ENCODE data around the gene NUDT15.
"Not testable (repeated sequence)": the region's sequence is repeated elsewhere in the genome, so short reads cannot be mapped to it uniquely, and the experiment has no call there.

NUDT15 gene

DNA sequence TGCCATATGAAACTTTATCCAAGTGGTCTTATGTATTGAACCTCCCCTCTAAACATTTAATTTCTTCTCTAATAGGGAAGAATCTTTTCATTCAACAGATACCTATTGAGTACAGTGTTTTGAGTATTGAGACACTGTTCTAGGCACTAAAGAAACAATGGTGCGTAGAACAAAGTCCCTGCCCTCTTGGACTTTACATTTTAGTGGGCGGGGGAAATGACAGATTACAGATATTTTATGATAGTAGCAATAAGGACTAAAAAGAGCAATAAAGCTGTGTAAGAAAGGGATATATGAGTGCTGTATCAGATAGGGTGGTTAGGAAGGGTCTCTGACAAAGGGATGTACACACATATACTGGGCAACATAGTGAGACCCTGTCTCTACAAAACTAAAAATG, 5.4 kb downstream of the NUDT15 start:
- DNase-seq (ENCODE audit: low read depth, low spot score): no peak

DNA sequence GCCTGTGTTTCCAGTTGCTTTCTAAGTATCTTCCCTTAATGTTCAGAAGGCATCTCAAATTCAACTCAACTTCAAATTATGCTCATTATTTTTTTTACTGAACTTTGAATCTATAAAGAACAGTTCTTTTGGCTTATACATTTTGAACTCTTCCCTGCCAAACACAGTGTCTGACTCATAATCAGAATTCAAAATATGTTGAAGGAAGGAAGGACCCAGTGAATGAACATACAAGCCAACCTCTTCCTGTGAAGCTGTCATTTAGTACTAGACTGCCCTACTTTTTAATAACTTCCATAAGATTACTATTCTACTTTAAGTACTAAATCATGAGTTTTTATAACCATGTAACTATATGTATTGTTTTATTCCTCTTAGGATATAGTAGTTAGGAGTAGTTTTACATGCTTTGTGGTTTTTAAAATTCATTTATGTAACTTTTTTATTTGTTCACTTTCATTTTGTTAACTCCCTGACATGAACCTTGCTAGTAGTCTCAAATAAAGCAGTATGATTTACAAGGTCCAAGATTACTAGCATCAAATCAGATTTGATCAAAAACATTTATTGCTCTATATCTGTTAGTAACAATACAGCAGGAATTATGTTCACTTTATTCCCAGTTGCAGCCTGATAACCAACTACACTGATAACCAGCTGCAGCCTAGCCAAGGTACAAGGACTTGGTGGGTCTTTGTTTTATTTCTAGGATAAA, 6.4 kb downstream of the NUDT15 start:
- DNase-seq (ENCODE audit: low read depth, low spot score): peak; percentile 55

DNA sequence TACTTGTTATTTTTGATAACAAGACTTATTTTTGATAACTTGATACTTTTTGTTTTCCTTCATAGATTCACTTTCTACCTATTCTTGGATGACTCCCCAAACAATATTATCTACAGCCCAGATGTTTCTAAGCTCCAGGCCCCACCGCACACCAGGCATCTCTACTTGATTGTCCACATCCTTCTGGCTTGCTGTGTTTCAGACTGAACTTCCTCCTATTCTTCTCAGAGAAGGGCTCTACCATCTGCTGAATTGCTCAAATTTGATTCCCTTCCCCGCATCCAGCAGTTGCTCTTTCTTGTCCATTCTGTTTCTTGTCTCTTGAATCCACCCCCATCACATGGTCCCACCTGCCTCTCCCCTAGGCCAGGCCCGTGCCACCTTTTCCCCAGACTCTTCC, 13.0 kb downstream of the NUDT15 start:
- DNase-seq (ENCODE audit: low read depth, low spot score): no peak

DNA sequence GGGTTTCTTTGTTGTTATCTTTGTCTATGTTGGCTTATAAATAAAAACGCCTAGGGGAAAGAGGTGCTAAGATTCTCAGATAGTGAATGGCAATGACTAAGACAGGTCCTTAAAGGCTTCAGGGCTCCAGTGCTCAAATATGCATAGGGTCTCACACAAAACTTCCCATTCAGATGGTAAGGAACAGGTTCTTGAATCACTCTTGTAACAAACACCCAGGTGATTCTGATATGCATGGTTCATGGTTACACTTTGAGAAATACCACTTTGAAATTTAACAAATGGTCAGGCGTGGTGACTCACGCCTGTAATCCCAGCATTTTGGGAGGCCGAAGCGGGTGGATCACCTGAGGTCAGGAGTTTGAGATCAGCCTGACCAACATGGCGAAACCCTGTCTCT, 17.1 kb downstream of the NUDT15 start:
- DNase-seq (ENCODE audit: low read depth, low spot score): no peak

DNA sequence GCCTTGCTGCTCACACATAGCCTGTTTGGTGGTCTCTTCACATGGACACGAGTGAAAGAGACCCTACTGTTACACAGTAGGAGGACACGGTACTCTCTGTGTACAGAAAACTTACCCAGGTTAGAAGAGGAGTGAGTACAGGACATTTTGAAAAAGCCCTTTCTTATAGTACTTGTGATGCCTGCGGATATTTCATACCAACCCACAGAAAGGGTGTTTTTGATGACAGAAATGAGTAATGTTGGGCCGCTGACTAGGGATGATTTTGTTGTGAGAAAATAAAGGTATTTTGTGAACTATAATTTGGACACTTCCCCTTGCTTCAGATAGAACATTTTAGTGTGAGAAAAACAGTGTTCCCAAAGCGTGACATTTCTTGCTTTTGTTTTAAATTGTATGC, 18.2 kb downstream of the NUDT15 start:
- DNase-seq (ENCODE audit: low read depth, low spot score): no peak

DNA sequence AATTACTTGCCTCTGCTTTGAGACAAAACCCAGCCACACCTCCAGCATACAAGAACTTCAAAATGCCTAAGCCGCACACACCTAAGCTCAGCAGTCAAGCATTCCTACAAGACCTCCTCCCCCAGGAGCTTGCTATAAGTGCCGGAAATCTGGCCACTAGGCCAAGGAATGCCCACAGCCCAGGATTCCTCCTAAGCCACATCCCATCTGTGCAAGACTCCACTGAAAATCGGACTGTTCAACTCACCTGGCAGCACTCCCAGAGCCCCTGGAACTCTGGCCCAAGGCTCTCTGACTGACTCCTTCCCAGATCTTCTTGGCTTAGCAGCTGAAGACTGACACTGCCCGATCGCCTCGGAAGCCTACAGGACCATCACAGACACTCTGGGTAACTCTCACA, 21.0 kb downstream of the NUDT15 start:
- peak; percentile 75 for DNase-seq (ENCODE audit: low read depth, low spot score)

DNA sequence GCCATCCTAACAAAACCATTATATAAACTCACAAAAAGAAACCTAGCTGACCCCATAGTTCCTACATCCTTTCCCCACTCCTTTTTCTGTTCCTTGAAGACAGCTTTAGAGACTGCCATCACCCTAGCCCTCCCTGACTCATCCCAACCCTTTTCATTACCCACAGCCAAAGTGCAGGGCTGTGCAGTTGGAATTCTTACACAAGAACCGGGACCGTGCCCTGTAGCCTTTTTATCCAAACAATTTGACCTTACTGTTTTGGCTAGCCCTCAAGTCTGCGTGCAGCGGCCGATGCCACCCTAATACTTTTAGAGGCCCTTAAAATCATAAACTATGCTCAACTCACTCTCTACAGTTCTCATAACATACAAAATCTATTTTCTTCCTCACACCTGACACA, 22.4 kb downstream of the NUDT15 start:
- DNase-seq (ENCODE audit: low read depth, low spot score): not testable (repeated sequence)

DNA sequence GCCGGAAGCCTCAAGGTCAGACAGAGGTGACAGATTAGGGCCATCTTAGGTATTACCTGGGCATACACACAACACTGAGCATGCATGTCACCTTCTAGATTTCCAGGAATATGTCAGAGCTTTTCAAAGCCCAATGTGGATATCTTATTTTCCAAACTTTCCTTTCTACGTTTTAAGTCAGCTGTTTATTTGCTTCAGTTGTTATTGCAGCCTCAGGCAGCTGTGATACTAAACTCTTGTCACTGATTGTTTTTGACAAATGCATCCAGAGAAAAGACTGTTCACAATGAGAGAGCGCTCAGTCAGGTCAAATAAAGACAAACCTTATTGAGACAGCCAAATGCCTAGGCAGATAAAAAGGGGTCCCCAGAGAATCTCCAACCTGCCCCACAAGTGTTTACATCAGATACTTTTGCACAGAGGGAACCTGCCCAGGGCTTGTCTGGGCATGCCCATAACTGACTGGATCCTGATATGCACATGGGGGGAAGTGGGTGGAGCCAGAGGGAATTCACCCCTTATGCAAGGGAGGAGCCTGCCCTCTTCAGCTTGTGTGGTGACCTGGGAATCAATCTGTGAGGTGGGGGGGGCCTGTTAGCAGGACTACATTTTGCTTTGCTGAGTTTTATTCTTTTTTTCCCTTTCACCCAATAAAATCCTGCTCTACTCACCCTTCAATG, 28.9 kb downstream of the NUDT15 start:
- DNase-seq (ENCODE audit: low read depth, low spot score): no peak

DNA sequence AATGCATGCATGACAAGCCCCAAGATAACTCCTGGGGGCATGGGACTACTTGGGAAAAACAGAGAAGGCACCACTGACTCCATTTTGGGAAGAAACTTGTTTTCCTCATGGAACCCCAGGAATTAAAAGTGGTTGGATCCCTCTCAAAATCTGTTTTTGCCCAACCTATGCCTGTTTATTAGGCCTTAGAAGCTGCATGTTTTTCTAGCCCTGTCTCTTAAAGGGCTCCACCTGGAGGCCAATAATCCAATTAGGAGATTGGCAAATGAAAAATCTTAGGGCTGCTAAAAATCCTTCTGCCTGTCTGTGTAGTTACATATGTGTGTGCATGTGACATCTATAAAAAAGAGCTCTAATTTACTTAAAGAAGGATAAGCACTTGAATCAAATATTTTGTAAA, 30.5 kb downstream of the NUDT15 start:
- DNase-seq (ENCODE audit: low read depth, low spot score): no peak

DNA sequence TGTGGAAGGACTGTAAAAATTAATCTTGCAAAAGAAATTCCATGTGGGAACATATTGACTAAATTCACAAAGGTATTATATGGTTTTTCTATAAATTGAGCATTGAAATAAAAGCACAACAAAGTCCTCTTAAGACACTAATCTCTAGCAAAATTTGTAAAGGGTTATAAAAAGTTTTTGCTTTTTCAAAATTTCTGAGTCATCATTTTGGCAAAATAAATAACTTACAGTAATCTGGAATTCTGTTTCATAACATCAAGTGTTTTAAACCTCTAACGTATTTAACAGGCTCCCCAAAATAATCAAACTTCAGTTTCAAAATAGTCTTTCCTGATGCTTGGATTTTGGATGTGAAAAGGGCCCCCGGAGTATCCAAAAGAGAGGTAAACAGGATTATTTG, 31.4 kb downstream of the NUDT15 start:
- DNase-seq (ENCODE audit: low read depth, low spot score): no peak

DNA sequence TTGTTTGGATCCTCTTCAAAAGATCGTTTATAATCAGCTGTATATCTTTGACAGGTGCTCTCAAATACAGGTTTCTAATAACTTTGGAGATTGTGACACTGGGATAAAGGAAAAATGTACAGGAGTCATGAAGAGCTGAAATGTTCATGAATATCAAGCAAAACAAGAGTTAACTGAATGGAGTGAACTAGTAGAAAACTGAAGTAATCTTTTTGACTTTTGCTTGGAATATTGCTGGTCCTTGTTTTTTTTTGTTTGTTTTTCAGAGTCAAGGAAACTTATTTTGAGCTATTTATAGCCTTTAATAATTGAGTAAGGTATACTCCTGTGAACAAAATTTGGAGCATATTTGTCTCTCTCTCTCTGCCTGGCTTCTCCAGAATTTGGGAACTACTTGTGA, 32.0 kb downstream of the NUDT15 start:
- no peak for DNase-seq (ENCODE audit: low read depth, low spot score)

DNA sequence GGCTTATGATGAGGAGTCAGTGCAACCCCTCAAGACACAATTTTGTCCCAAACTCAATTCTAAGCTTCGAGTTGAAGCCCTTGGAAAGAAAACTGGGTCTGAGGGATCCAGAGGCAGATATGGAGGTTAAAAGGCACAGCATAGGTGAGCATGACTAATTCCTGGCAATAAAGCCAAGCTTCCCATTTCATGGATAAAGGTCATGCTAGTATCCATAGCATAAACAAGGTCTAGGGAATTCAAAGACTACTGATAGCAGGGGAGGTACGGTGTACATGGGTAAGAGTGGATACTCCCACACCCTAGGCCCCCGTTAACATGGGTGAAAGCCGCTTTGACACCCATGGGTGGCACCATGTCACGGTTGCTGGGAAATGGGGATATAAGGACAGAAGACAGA, 33.4 kb downstream of the NUDT15 start:
- no peak for DNase-seq (ENCODE audit: low read depth, low spot score)

DNA sequence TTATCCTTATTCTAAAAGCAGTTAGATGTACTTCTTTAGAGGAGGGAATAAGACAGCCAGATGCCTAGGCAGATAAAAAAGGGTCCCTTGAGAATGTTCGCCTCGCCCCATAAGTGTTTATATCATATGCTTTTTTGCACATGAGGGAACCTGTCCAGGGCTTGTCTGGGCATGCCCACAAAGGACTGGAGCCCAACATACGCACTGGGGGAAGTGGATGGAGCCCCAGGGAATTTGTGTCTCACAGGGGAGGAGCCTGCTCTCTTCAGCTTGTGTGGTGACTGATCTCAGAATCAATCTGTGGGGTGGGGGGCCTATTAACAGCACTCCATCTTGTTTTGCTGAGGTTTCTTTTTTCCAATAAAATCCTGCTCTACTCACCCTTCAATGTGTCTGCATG, 34.8 kb downstream of the NUDT15 start:
- no peak for DNase-seq (ENCODE audit: low read depth, low spot score)

DNA sequence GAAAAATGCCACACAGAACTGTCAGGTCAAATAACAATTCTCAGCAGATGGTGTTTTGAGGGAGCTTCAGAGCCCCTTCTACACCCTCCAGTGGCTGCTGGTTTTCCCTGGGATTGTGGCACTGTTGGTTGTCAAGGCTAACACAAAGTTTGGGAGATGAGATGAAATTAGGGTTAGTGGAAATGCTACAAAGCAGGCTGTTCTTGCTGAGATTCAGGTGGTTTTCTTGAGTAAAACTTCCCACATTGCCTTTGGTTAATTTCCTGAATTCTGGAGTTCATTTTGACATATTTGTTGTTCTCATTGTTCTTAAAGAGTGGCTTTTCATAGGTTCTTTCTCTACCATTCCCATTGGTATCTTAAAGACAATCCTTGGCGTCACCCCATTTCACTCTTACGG, 35.3 kb downstream of the NUDT15 start:
- no peak for DNase-seq (ENCODE audit: low read depth, low spot score)

DNA sequence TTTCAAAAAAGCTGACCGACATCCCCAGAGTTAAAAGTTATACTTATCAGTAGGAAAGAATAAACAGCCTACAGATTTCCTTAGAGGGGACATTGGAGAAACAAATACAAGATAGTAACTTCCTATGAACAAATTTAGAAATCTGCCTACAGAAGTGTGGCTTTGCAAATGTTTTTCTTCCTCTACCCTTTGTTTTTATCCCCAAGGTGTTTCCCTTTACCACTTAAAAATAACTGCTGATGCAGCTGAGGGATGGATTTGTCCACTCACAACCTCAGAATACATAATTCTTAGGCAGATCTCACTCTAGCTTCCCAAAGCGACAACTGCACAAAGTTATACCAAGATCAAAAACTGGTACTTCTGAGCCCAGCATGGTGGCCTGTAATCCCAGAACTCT, 36.5 kb downstream of the NUDT15 start:
- DNase-seq (ENCODE audit: low read depth, low spot score): no peak

DNA sequence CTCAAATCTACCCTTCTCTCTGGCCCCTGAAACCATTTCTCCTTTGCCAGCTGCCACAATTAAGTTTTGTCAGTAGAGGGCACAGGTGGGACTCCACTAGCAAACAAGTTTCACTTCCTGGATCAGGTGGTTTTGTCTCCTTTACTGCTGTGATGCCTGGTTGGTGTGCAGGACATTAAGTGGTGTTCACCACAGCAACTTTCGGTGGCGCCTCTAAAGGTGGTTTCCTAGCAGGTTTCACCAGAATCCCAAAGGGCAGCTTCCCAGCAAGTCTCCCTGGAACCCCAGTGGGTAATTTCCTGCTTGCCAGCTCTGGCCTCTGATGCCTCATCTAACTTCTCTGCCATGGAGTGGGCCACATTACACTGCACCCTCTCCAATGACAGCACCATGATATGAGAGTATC, 40.7 kb downstream of the NUDT15 start:
- peak; percentile 13 for DNase-seq (ENCODE audit: low read depth, low spot score)

DNA sequence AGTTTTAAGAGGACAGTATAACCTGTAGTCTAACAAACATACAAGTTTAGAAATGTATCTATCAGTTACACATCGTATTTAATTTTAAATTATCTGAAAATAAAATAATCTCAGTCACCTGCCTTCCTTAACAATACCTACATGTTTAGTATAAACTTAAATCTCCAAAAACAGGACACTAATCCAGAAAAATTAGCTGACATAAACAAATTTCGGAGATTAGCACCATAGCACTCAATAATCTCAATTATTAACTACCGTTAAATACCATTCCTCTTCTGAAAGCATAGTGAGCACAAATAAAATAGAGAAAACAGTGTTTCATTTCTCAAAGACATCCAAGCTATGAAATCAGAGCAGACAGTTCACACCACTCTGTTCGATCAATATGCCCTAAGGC, 44.2 kb downstream of the NUDT15 start:
- no peak for DNase-seq (ENCODE audit: low read depth, low spot score)

DNA sequence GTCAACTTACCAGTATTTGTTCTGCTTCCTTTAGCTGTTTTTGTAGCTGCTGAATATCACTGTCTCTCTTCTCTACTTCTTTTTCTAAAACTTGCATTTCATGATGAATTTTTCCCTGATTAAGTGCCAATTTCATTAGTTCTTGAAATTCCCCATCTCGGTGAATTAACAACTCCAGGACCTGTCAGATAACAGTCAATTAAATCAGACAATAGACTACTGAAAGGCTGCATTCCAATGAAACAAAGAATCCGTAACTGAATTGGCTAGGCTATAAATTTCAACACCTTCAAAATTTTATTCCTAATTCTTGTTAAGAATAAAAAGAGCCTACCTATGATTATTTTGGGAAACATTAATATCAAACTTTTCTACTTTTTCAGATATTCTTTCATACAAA, 48.7 kb downstream of the NUDT15 start:
- no peak for DNase-seq (ENCODE audit: low read depth, low spot score)

DNA sequence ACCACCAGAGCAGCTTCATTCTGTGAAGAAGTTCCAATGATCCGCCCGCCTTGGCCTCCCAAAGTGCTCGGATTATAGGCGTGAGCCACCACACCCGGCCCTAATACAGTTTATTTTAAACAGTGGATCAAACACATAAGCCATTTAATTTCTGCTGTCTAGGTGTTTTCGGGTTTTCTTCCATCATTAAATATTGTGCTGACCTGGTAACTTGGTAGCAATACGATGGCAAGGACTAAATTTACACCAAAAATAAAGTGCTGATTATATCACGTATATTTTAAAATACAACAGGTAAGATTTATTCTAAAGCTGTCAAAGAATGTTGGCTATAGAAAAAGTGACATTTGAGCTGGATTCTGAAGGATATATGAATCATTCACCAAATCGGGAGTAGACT, 56.1 kb downstream of the NUDT15 start:
- DNase-seq (ENCODE audit: low read depth, low spot score): no peak

DNA sequence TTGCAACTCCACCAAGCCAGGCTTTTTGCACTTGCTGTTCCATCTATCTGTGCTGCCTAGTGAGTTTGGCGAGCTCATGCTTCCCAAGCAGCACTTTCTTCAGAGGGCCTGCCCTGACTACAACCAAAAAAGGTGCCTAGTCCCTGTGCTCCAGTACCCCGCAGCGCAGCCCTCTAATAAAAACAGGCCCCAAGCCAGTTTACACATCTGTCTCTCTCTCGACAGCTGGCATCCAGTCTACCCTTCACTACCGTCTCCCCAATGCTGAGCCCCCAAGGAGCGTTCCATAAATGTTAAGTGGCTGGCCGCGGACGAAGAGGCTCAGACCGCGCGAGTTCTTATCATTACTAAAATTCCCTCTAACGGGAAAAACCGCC, 56.9 kb downstream of the NUDT15 start:
- DNase-seq (ENCODE audit: low read depth, low spot score): no peak

DNA sequence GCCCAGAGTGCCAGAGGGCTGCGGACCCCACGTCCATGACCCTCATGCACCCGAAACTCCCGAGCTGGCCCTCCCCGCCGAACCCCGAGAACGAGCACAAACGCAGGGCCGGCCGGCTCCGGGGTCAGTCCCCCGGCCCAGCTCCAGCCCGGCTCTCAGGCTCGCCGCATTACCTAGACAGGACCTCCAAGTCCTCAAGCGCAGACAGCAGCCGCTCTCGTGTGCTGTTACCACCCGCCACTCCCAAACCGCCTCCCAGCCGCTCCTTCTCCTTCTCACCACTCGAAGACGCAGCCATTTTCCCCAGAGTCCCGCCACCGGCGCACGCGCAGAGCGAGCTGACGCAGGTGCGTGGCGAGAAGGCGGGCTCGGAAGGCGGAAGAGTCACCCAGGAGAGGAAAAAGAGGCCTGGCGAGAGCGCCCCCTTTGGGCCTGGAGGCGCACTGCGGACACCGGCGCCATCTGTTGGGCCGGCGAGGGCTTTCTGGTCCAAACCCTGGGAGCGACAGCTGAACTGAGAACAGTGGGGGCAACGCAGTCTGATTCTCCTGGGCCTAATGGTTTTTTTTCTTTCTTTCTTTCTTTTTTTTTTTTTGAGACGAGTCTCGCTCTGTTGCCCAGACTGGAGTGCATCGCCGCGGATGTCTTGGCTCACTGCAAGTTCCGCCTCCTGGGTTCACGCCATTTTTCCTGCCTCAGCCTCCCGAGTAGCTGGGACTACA, 57.4 kb downstream of the NUDT15 start, which contains the start of gene MED4:
Gene MED4, minus strand, starts transcription at position 324 of the 722 bp plus-strand sequence. Its CDS starts 26 bp downstream, at position 298.
- DNase-seq (ENCODE audit: low read depth, low spot score): peak; percentile 98

DNA sequence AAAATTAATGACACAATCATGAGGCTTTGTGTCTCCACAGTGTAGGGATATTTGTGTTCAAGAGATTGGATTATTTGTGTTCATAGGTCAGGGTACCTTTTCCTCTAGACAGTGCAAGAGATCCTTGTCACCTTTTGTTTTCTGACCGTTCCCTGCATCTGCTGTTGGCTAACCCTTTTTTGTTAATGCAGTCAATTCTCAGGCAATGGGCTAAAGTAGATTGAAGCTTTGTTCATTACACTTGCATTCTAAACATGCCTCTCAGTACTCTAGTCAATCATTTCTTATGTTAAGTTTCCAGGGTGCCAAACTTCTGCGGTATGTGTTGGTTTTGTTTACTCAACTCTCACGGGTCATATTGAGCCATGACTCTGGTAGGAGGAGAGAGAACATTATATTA, 59.1 kb downstream of the NUDT15 start:
- DNase-seq (ENCODE audit: low read depth, low spot score): peak; percentile 18
